ENCODE data around the gene COL1A2.
A peak's percentile ranks its signal among the peaks of the same experiment; 100 is the strongest.

The COL1A2 gene

DNA sequence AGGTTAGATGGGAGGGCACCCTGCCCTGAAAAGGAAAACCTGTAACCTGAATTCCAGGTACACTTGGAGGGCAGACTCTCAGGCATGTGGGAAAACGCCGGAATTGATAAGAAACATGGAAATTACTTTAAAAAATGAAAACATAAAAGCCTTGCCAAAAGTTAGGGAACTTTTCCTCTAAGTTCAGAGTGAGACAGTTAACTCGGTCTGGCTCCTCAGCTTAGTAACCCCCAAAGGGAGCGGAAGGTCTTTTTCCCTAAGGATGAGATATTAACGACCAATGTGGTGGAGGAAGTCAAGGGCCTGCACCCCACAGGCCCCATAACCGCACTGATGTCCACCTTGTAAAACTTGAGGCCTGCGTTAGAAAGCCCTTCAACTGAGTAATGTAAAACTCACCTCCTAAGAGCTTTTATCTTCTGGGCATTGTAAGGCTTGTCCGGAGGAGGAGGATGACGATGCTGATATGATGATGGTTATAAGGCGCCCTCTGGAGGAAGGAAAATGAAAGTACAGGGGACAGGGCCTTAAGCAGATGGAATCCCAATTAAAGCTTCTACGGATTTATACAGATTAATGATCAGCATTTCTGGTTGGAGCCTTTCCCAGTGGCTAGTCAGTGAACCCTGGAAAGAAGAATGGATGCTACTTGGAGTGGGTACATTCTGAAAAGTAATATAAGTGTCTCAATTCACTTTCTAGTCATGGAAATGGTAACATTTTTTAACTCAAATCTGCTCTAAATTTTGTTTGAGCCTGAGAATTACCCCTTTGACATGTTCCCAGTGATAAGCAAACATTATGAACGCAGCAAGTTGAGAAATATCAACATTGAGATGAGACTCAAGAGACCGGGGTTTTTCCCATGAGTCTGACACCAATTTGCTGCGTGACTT, 694 bp downstream of the COL1A2 start:
- TF ChIP-seq RAD21 (IDR thresholded peaks at IDR 0.05; ENCODE audit: low read depth) (peak; percentile 93), CREB1 (IDR thresholded peaks at IDR 0.05; ENCODE audit: low read depth) (no peak), YY1 (IDR thresholded peaks at IDR 0.05; ENCODE audit: low read depth) (no peak)
- TF ChIP-seq, protein P1, sequence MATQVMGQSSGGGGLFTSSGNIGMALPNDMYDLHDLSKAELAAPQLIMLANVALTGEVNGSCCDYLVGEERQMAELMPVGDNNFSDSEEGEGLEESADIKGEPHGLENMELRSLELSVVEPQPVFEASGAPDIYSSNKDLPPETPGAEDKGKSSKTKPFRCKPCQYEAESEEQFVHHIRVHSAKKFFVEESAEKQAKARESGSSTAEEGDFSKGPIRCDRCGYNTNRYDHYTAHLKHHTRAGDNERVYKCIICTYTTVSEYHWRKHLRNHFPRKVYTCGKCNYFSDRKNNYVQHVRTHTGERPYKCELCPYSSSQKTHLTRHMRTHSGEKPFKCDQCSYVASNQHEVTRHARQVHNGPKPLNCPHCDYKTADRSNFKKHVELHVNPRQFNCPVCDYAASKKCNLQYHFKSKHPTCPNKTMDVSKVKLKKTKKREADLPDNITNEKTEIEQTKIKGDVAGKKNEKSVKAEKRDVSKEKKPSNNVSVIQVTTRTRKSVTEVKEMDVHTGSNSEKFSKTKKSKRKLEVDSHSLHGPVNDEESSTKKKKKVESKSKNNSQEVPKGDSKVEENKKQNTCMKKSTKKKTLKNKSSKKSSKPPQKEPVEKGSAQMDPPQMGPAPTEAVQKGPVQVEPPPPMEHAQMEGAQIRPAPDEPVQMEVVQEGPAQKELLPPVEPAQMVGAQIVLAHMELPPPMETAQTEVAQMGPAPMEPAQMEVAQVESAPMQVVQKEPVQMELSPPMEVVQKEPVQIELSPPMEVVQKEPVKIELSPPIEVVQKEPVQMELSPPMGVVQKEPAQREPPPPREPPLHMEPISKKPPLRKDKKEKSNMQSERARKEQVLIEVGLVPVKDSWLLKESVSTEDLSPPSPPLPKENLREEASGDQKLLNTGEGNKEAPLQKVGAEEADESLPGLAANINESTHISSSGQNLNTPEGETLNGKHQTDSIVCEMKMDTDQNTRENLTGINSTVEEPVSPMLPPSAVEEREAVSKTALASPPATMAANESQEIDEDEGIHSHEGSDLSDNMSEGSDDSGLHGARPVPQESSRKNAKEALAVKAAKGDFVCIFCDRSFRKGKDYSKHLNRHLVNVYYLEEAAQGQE (IDR thresholded peaks at IDR 0.05; ENCODE audit: low read depth): no peak

DNA sequence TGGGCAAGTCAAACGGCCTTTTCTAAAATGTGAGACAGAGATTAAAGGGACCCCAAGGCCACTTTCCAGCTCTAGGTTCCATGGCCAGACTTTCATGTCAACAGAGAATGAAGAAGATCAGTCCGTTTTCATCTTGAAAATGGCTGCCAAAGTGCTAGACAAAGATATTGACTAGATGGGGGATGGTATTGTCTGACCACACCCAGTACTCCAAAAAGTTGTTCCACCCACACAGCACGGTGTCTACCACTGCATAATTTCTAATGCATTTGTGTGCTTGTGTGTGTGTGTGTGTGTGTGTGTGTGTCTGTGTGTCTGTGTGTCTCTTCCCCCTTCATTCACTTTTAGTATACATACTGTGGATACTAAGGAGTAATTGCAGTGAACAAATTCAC, 1.3 kb downstream of the COL1A2 start:
- TF ChIP-seq CEBPB (IDR thresholded peaks at IDR 0.05): no peak

DNA sequence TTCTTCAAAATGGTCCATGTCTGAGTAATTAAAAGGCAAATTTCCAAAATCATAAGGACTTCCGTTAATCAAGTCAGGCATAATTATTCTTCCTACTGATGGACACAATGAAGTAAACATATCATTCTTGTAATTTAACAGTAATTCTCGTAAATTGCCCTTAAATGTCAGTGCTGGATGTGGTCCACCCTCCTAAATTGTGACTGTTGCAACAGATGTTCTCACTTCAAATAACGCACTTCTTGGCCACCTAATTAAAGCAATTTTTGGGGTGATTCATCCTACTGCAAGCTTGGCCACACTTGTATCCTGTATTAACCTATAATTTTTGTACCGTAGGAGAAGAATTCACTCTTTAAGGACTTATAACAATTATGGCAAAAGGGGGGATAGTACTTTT, 1.9 kb downstream of the COL1A2 start:
- TF ChIP-seq CEBPB (IDR thresholded peaks at IDR 0.05) (no peak), ZBTB7A (IDR thresholded peaks at IDR 0.05; ENCODE audit: low read depth) (no peak), CREB1 (IDR thresholded peaks at IDR 0.05; ENCODE audit: low read depth) (no peak), YY1 (IDR thresholded peaks at IDR 0.05; ENCODE audit: low read depth) (no peak), TCF12 (IDR thresholded peaks at IDR 0.05; ENCODE audit: low read depth) (no peak)

DNA sequence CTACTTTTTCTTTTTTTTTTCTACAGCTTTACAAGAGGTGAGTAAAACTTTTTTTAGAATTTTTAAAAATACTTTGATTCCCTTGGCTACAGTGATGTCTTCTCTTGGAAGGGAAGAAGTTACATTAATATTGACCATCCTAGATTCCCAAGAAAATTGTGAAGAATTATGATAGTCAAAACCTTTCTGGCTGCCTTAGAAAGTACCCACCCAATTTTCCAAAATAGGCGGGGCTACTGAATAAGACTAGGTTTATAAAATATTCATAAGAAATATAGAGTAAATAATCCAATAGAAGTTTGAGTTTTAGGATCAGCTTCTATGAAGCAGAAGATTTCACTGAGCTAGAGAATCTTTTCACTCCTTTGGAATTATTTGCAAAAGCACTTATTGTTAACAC, 3.0 kb downstream of the COL1A2 start:
- TF ChIP-seq, protein P2, sequence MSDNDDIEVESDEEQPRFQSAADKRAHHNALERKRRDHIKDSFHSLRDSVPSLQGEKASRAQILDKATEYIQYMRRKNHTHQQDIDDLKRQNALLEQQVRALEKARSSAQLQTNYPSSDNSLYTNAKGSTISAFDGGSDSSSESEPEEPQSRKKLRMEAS (IDR thresholded peaks at IDR 0.05): no peak
- TF ChIP-seq CREB1 (IDR thresholded peaks at IDR 0.05; ENCODE audit: low read depth) (no peak), TCF12 (IDR thresholded peaks at IDR 0.05; ENCODE audit: low read depth) (no peak), ZBTB7A (IDR thresholded peaks at IDR 0.05; ENCODE audit: low read depth) (no peak), EGR1 (IDR thresholded peaks at IDR 0.05) (no peak), TEAD4 (IDR thresholded peaks at IDR 0.05) (no peak), RAD21 (IDR thresholded peaks at IDR 0.05; ENCODE audit: low read depth) (no peak), FOXM1 (IDR thresholded peaks at IDR 0.05; ENCODE audit: borderline replicate concordance, low read depth) (no peak), YY1 (IDR thresholded peaks at IDR 0.05; ENCODE audit: low read depth) (no peak), EP300 (IDR thresholded peaks at IDR 0.05; ENCODE audit: borderline replicate concordance) (no peak), NFIC (IDR thresholded peaks at IDR 0.05) (no peak), TAF1 (IDR thresholded peaks at IDR 0.05; ENCODE audit: low read depth) (no peak), CEBPB (IDR thresholded peaks at IDR 0.05) (no peak)
- TF ChIP-seq, protein P1 (IDR thresholded peaks at IDR 0.05; ENCODE audit: low read depth): no peak
- TF ChIP-seq, protein P3, sequence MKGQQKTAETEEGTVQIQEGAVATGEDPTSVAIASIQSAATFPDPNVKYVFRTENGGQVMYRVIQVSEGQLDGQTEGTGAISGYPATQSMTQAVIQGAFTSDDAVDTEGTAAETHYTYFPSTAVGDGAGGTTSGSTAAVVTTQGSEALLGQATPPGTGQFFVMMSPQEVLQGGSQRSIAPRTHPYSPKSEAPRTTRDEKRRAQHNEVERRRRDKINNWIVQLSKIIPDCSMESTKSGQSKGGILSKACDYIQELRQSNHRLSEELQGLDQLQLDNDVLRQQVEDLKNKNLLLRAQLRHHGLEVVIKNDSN (IDR thresholded peaks at IDR 0.05): no peak

DNA sequence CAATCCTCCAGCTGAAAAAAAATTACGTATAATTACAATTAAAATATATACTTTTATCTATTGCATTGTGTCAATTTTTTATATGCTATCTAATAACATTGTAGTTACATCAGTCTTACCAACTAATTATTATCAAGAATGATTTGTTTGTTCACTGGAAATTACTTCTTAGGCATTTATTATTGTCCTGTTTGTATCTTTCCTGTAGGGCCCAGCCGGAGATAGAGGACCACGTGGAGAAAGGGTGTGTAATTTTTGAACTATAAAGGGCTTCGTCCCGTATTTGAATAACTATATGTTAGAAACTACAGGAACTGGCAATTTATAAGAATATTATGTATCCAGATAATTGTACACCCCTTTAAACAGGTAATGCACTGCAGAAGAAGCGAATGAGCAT, 4.1 kb downstream of the COL1A2 start:
- TF ChIP-seq CEBPB (IDR thresholded peaks at IDR 0.05): no peak
- TF ChIP-seq FOXM1 (IDR thresholded peaks at IDR 0.05; ENCODE audit: borderline replicate concordance, low read depth): no peak
- TF ChIP-seq CREB1 (IDR thresholded peaks at IDR 0.05; ENCODE audit: low read depth): no peak
- TF ChIP-seq TCF12 (IDR thresholded peaks at IDR 0.05; ENCODE audit: low read depth): no peak
- TF ChIP-seq, protein P3 (IDR thresholded peaks at IDR 0.05): no peak
- TF ChIP-seq TEAD4 (IDR thresholded peaks at IDR 0.05): no peak
- TF ChIP-seq, protein P1 (IDR thresholded peaks at IDR 0.05; ENCODE audit: low read depth): no peak
- no peak for TF ChIP-seq TAF1 (IDR thresholded peaks at IDR 0.05; ENCODE audit: low read depth)
- TF ChIP-seq NFIC (IDR thresholded peaks at IDR 0.05): no peak
- no peak for TF ChIP-seq EP300 (IDR thresholded peaks at IDR 0.05; ENCODE audit: borderline replicate concordance)
- no peak for TF ChIP-seq EGR1 (IDR thresholded peaks at IDR 0.05)
